H1 (cell line): ENCODE measurements around the gene COL2A1. TPM values are rescaled to one million over a fixed set of nuclear protein-coding genes. Genes with fewer than 3 reads are reported as not detected.

ENCODE experiments used
- CTCF ChIA-PET: fragments of 300-600 bp; sonication (Branson Sonifier 250); formaldehyde crosslinking; loops from one replicate; lab custom pipeline; 2021; ENCODE audit not compliant: partially characterized antibody; lab: Charles Lee
- POLR2A ChIA-PET: fragments of 300-600 bp; sonication (Branson Sonifier 250); formaldehyde crosslinking; loops from one replicate; lab custom pipeline; 2021; ENCODE audit warnings: inconsistent platforms; ENCODE audit not compliant: partially characterized antibody; lab: Charles Lee
- DNase-seq, 2 experiments: peaks; one replicate each; pipeline versions ENCODE4 v3.0.0 to v3.0.0-alpha.2; 2010 to 2022; ENCODE audit warnings: low spot score in 2 of 2, low read depth in 1 of 2, mixed read lengths in 1 of 2
- FAIRE-seq: peaks from 2 replicates; lab custom pipeline; 2011; peaks lifted over from hg19 to GRCh38; lab: Jason Lieb, UNC
- H2AFZ ChIP-seq: 2 replicates; pipeline ENCODE4 v1.8.1; 2012; ENCODE audit warnings: low read length, inconsistent platforms
- H2AK5ac ChIP-seq: 2 replicates; pipeline ENCODE4 v1.6.1; 2013; ENCODE audit warnings: low read depth, low read length
- H2BK120ac ChIP-seq: replicated peaks from 2 replicates; pipeline ENCODE3; 2013; ENCODE audit warnings: low read depth, low read length, inconsistent platforms
- H2BK12ac ChIP-seq: 2 replicates; pipeline ENCODE4 v1.6.1; 2013; ENCODE audit warnings: low read depth, low read length
- H2BK15ac ChIP-seq: 2 replicates; pipeline ENCODE4 v1.6.1; 2013; ENCODE audit warnings: low read length
- H2BK20ac ChIP-seq: 2 replicates; pipeline ENCODE4 v1.6.1; 2013; ENCODE audit warnings: low read length
- H2BK5ac ChIP-seq: 2 replicates; pipeline ENCODE4 v1.6.1; 2013; ENCODE audit warnings: low read depth, low read length
- H3K14ac ChIP-seq: 2 replicates; pipeline ENCODE4 v1.6.1; 2013; ENCODE audit warnings: inconsistent platforms; ENCODE audit not compliant: insufficient read length
- H3K18ac ChIP-seq: 2 replicates; pipeline ENCODE4 v1.6.1; 2013; ENCODE audit warnings: low read length; ENCODE audit errors: extremely low read depth
- H3K23ac ChIP-seq: 2 replicates; pipeline ENCODE4 v1.6.1; 2013; ENCODE audit warnings: inconsistent platforms; ENCODE audit not compliant: insufficient read length
- H3K23me2 ChIP-seq: 2 replicates; pipeline ENCODE4 v1.6.1; 2013; ENCODE audit warnings: low read depth, low read length
- H3K27ac ChIP-seq: 2 replicates; pipeline ENCODE4 v1.6.1; 2011; ENCODE audit warnings: low read depth, low read length, inconsistent platforms
- H3K27me3 ChIP-seq, 4 experiments: replicated peaks in 1 of 4; 1 replicate in 1 of 4; 2 replicates in 3 of 4; pipeline versions ENCODE4 v1.6.1 to v1.8.1; 2011 to 2013; ENCODE audit warnings: low read length in 3 of 4, mild to moderate bottlenecking in 3 of 4, inconsistent platforms in 2 of 4, mixed read lengths in 2 of 4, moderate library complexity in 1 of 4; ENCODE audit not compliant: control insufficient read depth in 3 of 4, insufficient read depth in 3 of 4; ENCODE audit errors: extremely low read depth in 1 of 4
- H3K36me3 ChIP-seq, 4 experiments: 2 replicates each; pipeline versions ENCODE4 v1.6.1 to v1.8.1; 2011 to 2013; ENCODE audit warnings: mild to moderate bottlenecking in 4 of 4, low read length in 3 of 4, moderate library complexity in 2 of 4, control low read depth in 1 of 4, inconsistent platforms in 1 of 4; ENCODE audit not compliant: insufficient read depth in 4 of 4, control insufficient read depth in 2 of 4
- H3K4ac ChIP-seq: replicated peaks from 2 replicates; pipeline ENCODE3; 2013; ENCODE audit warnings: low read length, low read depth, mixed read lengths, inconsistent platforms; ENCODE audit not compliant: insufficient read length
- H3K4me1 ChIP-seq, 4 experiments: replicated peaks in 1 of 4; 1 replicate in 1 of 4; 2 replicates in 3 of 4; pipeline versions ENCODE4 v1.6.1 to v1.8.1; 2011 to 2013; ENCODE audit warnings: low read length in 3 of 4, inconsistent platforms in 2 of 4, mixed read lengths in 1 of 4; ENCODE audit not compliant: insufficient read depth in 4 of 4, control insufficient read depth in 3 of 4
- H3K4me2 ChIP-seq, 2 experiments: 2 replicates each; pipeline versions ENCODE4 v1.6.1 to v1.8.1; 2011 to 2013; ENCODE audit warnings: low read depth in 2 of 2, low read length in 2 of 2, control low read depth in 1 of 2, inconsistent platforms in 1 of 2, mild to moderate bottlenecking in 1 of 2; ENCODE audit not compliant: insufficient read depth in 1 of 2
- H3K4me3 ChIP-seq, 4 experiments: fragments of 200-600, 300-600 bp in 1 of 4; sonication (generic), shearing (Covaris generic), sonication (Bioruptor Twin) in 1 of 4; 2 replicates each; pipeline versions ENCODE4 v1.5.1 to v1.8.1; 2011 to 2016; ENCODE audit warnings: low read length in 4 of 4, low read depth in 3 of 4, control low read depth in 2 of 4, inconsistent platforms in 2 of 4, mild to moderate bottlenecking in 2 of 4, mixed read lengths in 1 of 4, moderate library complexity in 1 of 4; ENCODE audit not compliant: insufficient read depth in 2 of 4; ENCODE audit errors: extremely low read depth in 1 of 4
- H3K56ac ChIP-seq: replicated peaks from 2 replicates; pipeline ENCODE3; 2013; ENCODE audit warnings: low read depth, mild to moderate bottlenecking, mixed read lengths, low read length, inconsistent platforms; ENCODE audit not compliant: insufficient read length
- H3K79me1 ChIP-seq: 2 replicates; pipeline ENCODE4 v1.6.1; 2013; ENCODE audit warnings: low read depth, low read length, control low read depth
- H3K79me2 ChIP-seq, 2 experiments: 2 replicates each; pipeline versions ENCODE4 v1.6.1 to v1.8.1; 2012 to 2013; ENCODE audit warnings: low read length in 2 of 2, mild to moderate bottlenecking in 2 of 2, inconsistent platforms in 1 of 2; ENCODE audit not compliant: insufficient read depth in 2 of 2, control insufficient read depth in 1 of 2
- H3K9ac ChIP-seq, 4 experiments: replicated peaks in 1 of 4; 1 replicate in 1 of 4; 2 replicates in 3 of 4; pipeline versions ENCODE4 v1.6.1 to v1.8.1; 2011 to 2013; ENCODE audit warnings: low read depth in 3 of 4, low read length in 3 of 4, control low read depth in 2 of 4, mild to moderate bottlenecking in 2 of 4, moderate library complexity in 2 of 4, inconsistent platforms in 1 of 4; ENCODE audit errors: extremely low read depth in 1 of 4
- H3K9me3 ChIP-seq, 2 experiments: 2 replicates each; pipeline versions ENCODE4 v1.6.1 to v1.8.1; 2012 to 2013; ENCODE audit warnings: mild to moderate bottlenecking in 2 of 2, moderate library complexity in 2 of 2, control low read depth in 1 of 2, inconsistent platforms in 1 of 2, low read depth in 1 of 2, low read length in 1 of 2, mixed read lengths in 1 of 2; ENCODE audit not compliant: insufficient read depth in 2 of 2
- H4K20me1 ChIP-seq, 2 experiments: replicated peaks in 1 of 2; 2 replicates each; pipeline versions ENCODE3 to v1.8.1; 2011 to 2013; ENCODE audit warnings: inconsistent platforms in 2 of 2, low read length in 2 of 2, mild to moderate bottlenecking in 1 of 2; ENCODE audit not compliant: insufficient read depth in 2 of 2, control insufficient read depth in 1 of 2
- H4K5ac ChIP-seq: 2 replicates; pipeline ENCODE4 v1.6.1; 2013; ENCODE audit warnings: low read length, low read depth, mixed read lengths, inconsistent platforms; ENCODE audit not compliant: insufficient read length
- H4K8ac ChIP-seq: 2 replicates; pipeline ENCODE4 v1.8.0; 2013; ENCODE audit warnings: mild to moderate bottlenecking, moderate library complexity, low read length, inconsistent platforms; ENCODE audit not compliant: insufficient read depth; ENCODE audit errors: extremely low read depth
- H4K91ac ChIP-seq: replicated peaks from 2 replicates; pipeline ENCODE3; 2013; ENCODE audit warnings: low read length, mixed read lengths, inconsistent platforms; ENCODE audit not compliant: insufficient read length
- GABPA ChIP-seq: IDR thresholded peaks from 2 replicates; pipeline ENCODE4 v1.6.1; 2011; ENCODE audit warnings: mild to moderate bottlenecking, low read length, moderate library complexity, borderline replicate concordance; ENCODE audit not compliant: insufficient read depth
- SUZ12 ChIP-seq: fragments of 200-600 bp; sonication (generic); IDR thresholded peaks from 2 replicates; pipeline ENCODE4 v1.6.1; 2012; ENCODE audit warnings: mild to moderate bottlenecking, inconsistent platforms, low read length, moderate library complexity, mixed read lengths
- WGBS, 2 experiments: shearing (Covaris generic) in 1 of 2; methylation state at CpG; one replicate each; pipeline versions ENCODE4 v1.1.6 to v1.1.7; 2013 to 2015; ENCODE audit warnings: low lambda C conversion rate in 2 of 2, mixed read lengths in 2 of 2, inconsistent platforms in 1 of 2, low coverage in 1 of 2, missing lambda C conversion rate in 1 of 2; ENCODE audit not compliant: insufficient replicate concordance in 2 of 2, insufficient coverage in 1 of 2, insufficient read length in 1 of 2; ENCODE audit errors: extremely low coverage in 1 of 2, missing lambda C conversion rate in 1 of 2; 5-methylcytosine and 5-hydroxymethylcytosine counted together
- polyA plus RNA-seq, 7 experiments: library from polyadenylated mRNA; depleted of rRNA in 3 of 7; stranded (reverse) in 5 of 7; unstranded in 2 of 7; fragments of >200 nt in 5 of 7; fragments of 200-250 nt in 2 of 7; gene quantifications; 1 replicate in 5 of 7; 2 replicates in 1 of 7; 4 replicates in 1 of 7; pipeline versions ENCODE4 v1.2.1 to v1.2.3, GENCODE V29; 2011 to 2013; ENCODE audit warnings: missing spikeins in 2 of 7, mixed read lengths in 2 of 7
- total RNA-seq: library from RNA; stranded (reverse); fragmentation: NEBNext Ultra II Directional; extraction: Animal tissue kit (Norgen Biotek cat#: 25700); gene quantifications from 2 replicates; pipeline ENCODE4 v1.2.1, GENCODE V29; 2021

COL2A1 gene
- total and polyA plus RNA-seq, 2 of the 8 experiments (the other 6 are each of a cell fraction or from before 2014, with no cell fraction given): 4.2 to 14.6 TPM

DNA sequence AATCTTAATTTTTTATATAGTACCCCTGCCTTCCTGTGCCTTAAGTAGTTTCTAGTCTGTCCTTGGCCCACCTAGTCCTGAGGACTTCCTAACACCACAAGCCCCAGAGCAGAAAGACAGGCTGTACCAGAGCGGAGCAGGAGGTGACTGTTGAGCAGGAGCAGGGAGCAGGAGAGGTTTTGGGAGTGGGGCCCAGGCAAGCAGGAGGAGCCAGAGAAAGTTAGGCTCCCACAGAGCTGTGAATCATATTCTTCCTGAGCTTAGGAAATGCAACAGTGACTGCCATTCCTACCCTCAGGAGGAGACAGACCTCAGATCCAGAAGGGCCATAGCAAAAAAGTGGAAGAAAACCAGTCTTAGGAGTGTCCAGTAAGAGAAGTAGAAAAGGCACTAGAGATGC, 28.3 kb upstream of the COL2A1 start:
- no peak for FAIRE-seq
- H3K79me1 ChIP-seq: no peaks in the 10 kb centered on the region

More for the DNA sequence above, 28.3 kb upstream of the COL2A1 start:
- CTCF ChIA-PET: interaction anchor here (0.6 to 3.2 kb wide), 5 partner anchors 8 to 48 kb away, joined by 3 to 8 read pairs (median 4); no protein-coding TSS in a partner anchor
- DNase-seq: no peak
- H2BK12ac ChIP-seq: no peak overlapping the region
- H3K79me2 ChIP-seq: no peaks in the 10 kb centered on the region
- no peak overlapping the region for H2BK5ac ChIP-seq
- H3K4me2 ChIP-seq: no peak overlapping the region
- no peak overlapping the region for H4K8ac ChIP-seq
- no peak overlapping the region for H4K91ac ChIP-seq
- H2BK20ac ChIP-seq: no peak overlapping the region
- H2BK120ac ChIP-seq: no peak overlapping the region
- no peak overlapping the region for H3K27ac ChIP-seq
- H2AK5ac ChIP-seq: no peak overlapping the region
- H3K27me3 ChIP-seq: peaks cover 18 to 73% (median 64%) of the 10 kb centered on the region in 4 experiments
- no peak overlapping the region for H3K23ac ChIP-seq
- no peak overlapping the region for H3K9ac ChIP-seq
- no peak overlapping the region for H3K4ac ChIP-seq
- H2AFZ ChIP-seq: no peak overlapping the region
- H3K23me2 ChIP-seq: peaks cover 2% of the 10 kb centered on the region; the same call in 1 of the 2 replicates
- 62% methylated on average over 1 of the region's 1 CpG; no CpG with 5 or more reads in 1 of the 2 experiments for WGBS, 2 experiments
- H3K36me3 ChIP-seq: no peaks in the 10 kb centered on the region
- no peaks in the 10 kb centered on the region for H3K9me3 ChIP-seq
- TF ChIP-seq GABPA: no peak
- TF ChIP-seq SUZ12: 0 out of 2 replicates have a peak, but pooled peaks have one; percentile 2
- no peak overlapping the region for H3K14ac ChIP-seq
- POLR2A ChIA-PET: no interaction called here
- no peak overlapping the region for H4K5ac ChIP-seq
- H3K18ac ChIP-seq: no peak overlapping the region
- no peak overlapping the region for H2BK15ac ChIP-seq
- no peaks in the 10 kb centered on the region for H4K20me1 ChIP-seq
- H3K56ac ChIP-seq: no peak overlapping the region
- H3K4me1 ChIP-seq: peaks cover 6 to 17% (median 13%) of the 10 kb centered on the region in 4 experiments
- H3K4me3 ChIP-seq: no peak overlapping the region
